Neural progenitor cell (in vitro differentiated cells): ENCODE measurements around the gene PTPA.

Experiments used
- CTCF ChIP-seq: fragments of 200-600 bp; sonication (generic); IDR thresholded peaks from 2 replicates; pipeline ENCODE4 v1.5.1; 2017; ENCODE audit warnings: antibody characterized with exemption, mild to moderate bottlenecking
- EZH2 ChIP-seq: fragments of 200-600 bp; sonication (generic); IDR thresholded peaks from 2 replicates; pipeline ENCODE4 v1.6.1; 2017; ENCODE audit warnings: antibody characterized with exemption, mild to moderate bottlenecking, moderate library complexity
- EZH2phosphoT487 ChIP-seq: fragments of 200-600 bp; sonication (generic); IDR thresholded peaks from 2 replicates; pipeline ENCODE4 v1.6.1; 2017; ENCODE audit warnings: antibody characterized with exemption

GRCh38 chr9:129139233-129139992 is 28.2 kb downstream of the PTPA start:
- TF ChIP-seq CTCF (peak; percentile 92), EZH2phosphoT487 (no peak), EZH2 (no peak)
